ENCODE results near the gene PPP2R5D. TPM values are rescaled to one million over a fixed set of nuclear protein-coding genes. Genes with fewer than 3 reads are reported as not detected.
A peak's percentile ranks its signal among the peaks of the same experiment; 100 is the strongest.

The PPP2R5D gene
- total RNA-seq, 5 donors from 2014 or later (not counting 1 experiment from before 2014, with no cell fraction given): 27.8 to 35.1 (median 33.3) TPM

GRCh38 chr6:43020052-43020705, 35.8 kb downstream of the PPP2R5D start:
- no peaks in the 10 kb centered on the region for H3K27me3 ChIP-seq (replicated peaks in 1 of 2; ENCODE audit: control insufficient read depth in 2 of 2, extremely low read depth in 1 of 2, insufficient read depth in 2 of 2, low read length in 1 of 2)
- H3K27ac ChIP-seq (ENCODE audit: low read length): no peak overlapping the region
- no peak overlapping the region for H3K4me3 ChIP-seq (ENCODE audit: control insufficient read depth in 1 of 2, extremely low read depth in 1 of 2, low read length in 1 of 2)
- peaks cover 35 to 55% (median 51%) of the 10 kb centered on the region in 3 donors for H3K4me1 Mint-ChIP-seq
- CTCF ChIA-PET: interaction anchor here in 1 of 2 donors (0.7 kb wide), 1 partner anchor 41 kb away, joined by 3 read pairs; the partner anchor contains the start of gene PEX6
- peaks cover 11 to 45% of the 10 kb centered on the region in 2 donors for H3K36me3 ChIP-seq (ENCODE audit: control insufficient read depth in 2 of 2, extremely low read depth in 1 of 2, insufficient read depth in 1 of 2, low read length in 1 of 2)
- peak overlapping the region; percentile 46 to 93 (median 57) for H3K4me3 Mint-ChIP-seq
- DNase-seq (no peak), ATAC-seq (replicated peaks in 1 of 4) (no peak)
- WGBS (ENCODE audit: insufficient coverage): 100% methylated on average over 2 of the region's 3 CpGs
- H3K27ac Mint-ChIP-seq: peak overlapping the region in 1 of 2 donors; percentile 74
- no peaks in the 10 kb centered on the region for H3K9me3 ChIP-seq
- no peaks in the 10 kb centered on the region for H3K27me3 Mint-ChIP-seq
- H3K36me3 Mint-ChIP-seq: peaks cover 31% of the 10 kb centered on the region
- POLR2A ChIA-PET: interaction anchor here in 1 of 2 donors (0.6 kb wide), 1 partner anchor 91 kb away, joined by 4 read pairs; the partner anchor contains the start of gene CNPY3
- no peaks in the 10 kb centered on the region for H3K9me3 Mint-ChIP-seq
- H3K4me1 ChIP-seq (ENCODE audit: control insufficient read depth in 1 of 2, extremely low read depth in 1 of 2, insufficient read depth in 2 of 2, low read length in 2 of 2): peaks cover 3 to 52% of the 10 kb centered on the region in 2 experiments

GRCh38 chr6:43020847-43021246, 36.5 kb downstream of the PPP2R5D start:
- CTCF ChIA-PET: interaction anchor here in 1 of 2 donors (0.6 to 1.6 kb wide), 4 partner anchors 33 to 584 kb away, joined by 3 to 11 read pairs (median 3); partner anchors contain the start of genes CNPY3, CUL7 and PEX6
- peaks cover 3 to 47% of the 10 kb centered on the region in 2 experiments for H3K4me1 ChIP-seq (ENCODE audit: control insufficient read depth in 1 of 2, extremely low read depth in 1 of 2, insufficient read depth in 2 of 2, low read length in 2 of 2)
- no peaks in the 10 kb centered on the region for H3K27me3 ChIP-seq (replicated peaks in 1 of 2; ENCODE audit: control insufficient read depth in 2 of 2, extremely low read depth in 1 of 2, insufficient read depth in 2 of 2, low read length in 1 of 2)
- peak overlapping the region; percentile 40 for H3K27ac ChIP-seq (ENCODE audit: low read length)
- no CpG with 5 or more reads among the region's 5 CpGs for WGBS (ENCODE audit: insufficient coverage)
- peak overlapping the region; percentile 80 to 90 for H3K27ac Mint-ChIP-seq
- H3K4me1 Mint-ChIP-seq: peaks cover 34 to 50% (median 46%) of the 10 kb centered on the region in 3 donors
- H3K36me3 Mint-ChIP-seq: peaks cover 33% of the 10 kb centered on the region
- no peaks in the 10 kb centered on the region for H3K9me3 Mint-ChIP-seq
- H3K36me3 ChIP-seq (ENCODE audit: control insufficient read depth in 2 of 2, extremely low read depth in 1 of 2, insufficient read depth in 1 of 2, low read length in 1 of 2): peaks cover 13 to 50% of the 10 kb centered on the region in 2 donors
- DNase-seq (no peak), ATAC-seq (replicated peaks in 1 of 4) (peak in 1 of 4 experiments; percentile 3)
- H3K4me3 Mint-ChIP-seq: peak overlapping the region; percentile 86 to 96 (median 93)
- peak overlapping the region; percentile 94 to 95 for H3K4me3 ChIP-seq (ENCODE audit: control insufficient read depth in 1 of 2, extremely low read depth in 1 of 2, low read length in 1 of 2)
- H3K27me3 Mint-ChIP-seq: no peaks in the 10 kb centered on the region
- no peaks in the 10 kb centered on the region for H3K9me3 ChIP-seq
- POLR2A ChIA-PET: interaction anchor here (0.6 kb wide), 4 partner anchors 91 to 1107 kb away, joined by 4 to 8 read pairs (median 4); partner anchors contain the start of genes CNPY3 (in 1 of the 2) and TMEM63B (in 1 of the 2)

- peaks cover 3 to 42% of the 10 kb centered on the region in 2 experiments for H3K4me1 ChIP-seq (ENCODE audit: control insufficient read depth in 1 of 2, extremely low read depth in 1 of 2, insufficient read depth in 2 of 2, low read length in 2 of 2)
These were observed 37.1 kb downstream of the PPP2R5D start, which contains the start of gene RRP36 for GRCh38 chr6:43021270-43022047. Gene RRP36, plus strand, starts transcription at chr6:43021623. Its CDS starts 32 bp downstream, at chr6:43021655.

GRCh38 chr6:43024436-43024835, 40.1 kb downstream of the PPP2R5D start:
- no peak overlapping the region for H3K27ac ChIP-seq (ENCODE audit: low read length)
- POLR2A ChIA-PET: no interaction called here
- no peak overlapping the region for H3K4me3 ChIP-seq (ENCODE audit: control insufficient read depth in 1 of 2, extremely low read depth in 1 of 2, low read length in 1 of 2)
- peak overlapping the region; percentile 46 to 67 for H3K27ac Mint-ChIP-seq
- H3K27me3 ChIP-seq (replicated peaks in 1 of 2; ENCODE audit: control insufficient read depth in 2 of 2, extremely low read depth in 1 of 2, insufficient read depth in 2 of 2, low read length in 1 of 2): no peaks in the 10 kb centered on the region
- ATAC-seq (replicated peaks in 1 of 4) (no peak), DNase-seq (no peak)
- H3K9me3 ChIP-seq: no peaks in the 10 kb centered on the region
- H3K36me3 ChIP-seq (ENCODE audit: control insufficient read depth in 2 of 2, extremely low read depth in 1 of 2, insufficient read depth in 1 of 2, low read length in 1 of 2): peaks cover 13 to 62% of the 10 kb centered on the region in 2 donors
- peaks cover 32% of the 10 kb centered on the region for H3K36me3 Mint-ChIP-seq
- H3K4me1 ChIP-seq (ENCODE audit: control insufficient read depth in 1 of 2, extremely low read depth in 1 of 2, insufficient read depth in 2 of 2, low read length in 2 of 2): peaks cover 3 to 33% of the 10 kb centered on the region in 2 experiments
- H3K4me3 Mint-ChIP-seq: peak overlapping the region in 2 of 3 donors; percentile 21 to 32
- 61% methylated on average over 2 of the region's 2 CpGs for WGBS (ENCODE audit: insufficient coverage)
- H3K27me3 Mint-ChIP-seq: no peaks in the 10 kb centered on the region
- peaks cover 16 to 30% (median 29%) of the 10 kb centered on the region in 3 donors for H3K4me1 Mint-ChIP-seq
- no peaks in the 10 kb centered on the region for H3K9me3 Mint-ChIP-seq
- CTCF ChIA-PET: interaction anchor here in 1 of 2 donors (1.4 kb wide), 1 partner anchor 10 kb away, joined by 6 read pairs; the partner anchor contains the start of gene KLHDC3

More at GRCh38 chr6:43021270-43022047, 37.1 kb downstream of the PPP2R5D start, which contains the start of gene RRP36:
- Mint-ChIP-seq H3K36me3 (peaks cover 36% of the 10 kb centered on the region), H3K27ac (peak within 1 kb of the TSS; percentile 84 to 92), H3K4me1 (peaks cover 28 to 44% (median 40%) of the 10 kb centered on the region in 3 donors), H3K9me3 (no peaks in the 10 kb centered on the region), H3K4me3 (peak within 1 kb of the TSS; percentile 93 to 98 (median 96)), H3K27me3 (no peaks in the 10 kb centered on the region)
- Histone ChIP-seq H3K36me3 (ENCODE audit: control insufficient read depth in 2 of 2, extremely low read depth in 1 of 2, insufficient read depth in 1 of 2, low read length in 1 of 2) (peaks cover 17 to 56% of the 10 kb centered on the region in 2 donors), H3K4me3 (ENCODE audit: control insufficient read depth in 1 of 2, extremely low read depth in 1 of 2, low read length in 1 of 2) (peak within 1 kb of the TSS; percentile 94 to 95), H3K27me3 (replicated peaks in 1 of 2; ENCODE audit: control insufficient read depth in 2 of 2, extremely low read depth in 1 of 2, insufficient read depth in 2 of 2, low read length in 1 of 2) (no peaks in the 10 kb centered on the region), H3K27ac (ENCODE audit: low read length) (peak within 1 kb of the TSS; percentile 54), H3K9me3 (no peaks in the 10 kb centered on the region)
- POLR2A ChIA-PET: interaction anchor here (0.6 to 0.7 kb wide), 5 partner anchors 54 to 1106 kb away, joined by 4 to 8 read pairs (median 5); partner anchors contain the start of gene TMEM63B (in 1 of the 2)
- ATAC-seq (replicated peaks in 1 of 4) (peak; percentile 89 to 92 (median 90)), DNase-seq (peak; percentile 12 to 78 (median 56))
- CTCF ChIA-PET: interaction anchor here in 1 of 2 donors (0.6 to 1.6 kb wide), 4 partner anchors 32 to 585 kb away, joined by 3 to 11 read pairs (median 4); partner anchors contain the start of genes CNPY3 and CUL7
- under 1% methylated on average over 53 of the region's 56 CpGs for WGBS (ENCODE audit: insufficient coverage)

GRCh38 chr6:43026365-43026764, 42.0 kb downstream of the PPP2R5D start:
- H3K36me3 ChIP-seq (ENCODE audit: control insufficient read depth in 2 of 2, extremely low read depth in 1 of 2, insufficient read depth in 1 of 2, low read length in 1 of 2): peaks cover 13 to 65% of the 10 kb centered on the region in 2 donors
- H3K27me3 ChIP-seq (replicated peaks in 1 of 2; ENCODE audit: control insufficient read depth in 2 of 2, extremely low read depth in 1 of 2, insufficient read depth in 2 of 2, low read length in 1 of 2): no peaks in the 10 kb centered on the region
- Mint-ChIP-seq H3K36me3 (peaks cover 39% of the 10 kb centered on the region), H3K27ac (no peak overlapping the region), H3K4me1 (peaks cover 16 to 21% (median 20%) of the 10 kb centered on the region in 3 donors), H3K9me3 (no peaks in the 10 kb centered on the region), H3K4me3 (no peak overlapping the region), H3K27me3 (no peaks in the 10 kb centered on the region)
- no peaks in the 10 kb centered on the region for H3K9me3 ChIP-seq
- H3K4me1 ChIP-seq (ENCODE audit: control insufficient read depth in 1 of 2, extremely low read depth in 1 of 2, insufficient read depth in 2 of 2, low read length in 2 of 2): peaks cover 0 to 25% of the 10 kb centered on the region in 2 experiments
- no peak overlapping the region for H3K27ac ChIP-seq (ENCODE audit: low read length)
- ChIA-PET POLR2A (no interaction called here), CTCF (interaction anchor here in 1 of 2 donors (0.6 kb wide), 1 partner anchor 148 kb away, joined by 3 read pairs; no protein-coding TSS in a partner anchor)
- ATAC-seq (replicated peaks in 1 of 4) (no peak), DNase-seq (no peak)
- no peak overlapping the region for H3K4me3 ChIP-seq (ENCODE audit: control insufficient read depth in 1 of 2, extremely low read depth in 1 of 2, low read length in 1 of 2)
- 100% methylated on average over 2 of the region's 5 CpGs for WGBS (ENCODE audit: insufficient coverage)

All from T-cell (primary cell).